BE2C (cell line): Measurements from ENCODE around the gene SHISA6.

Source experiments
- DNase-seq: peaks from one replicate; pipeline ENCODE4 v3.0.0-alpha.2; 2020
- H3K27me3 ChIP-seq: fragments of 250-450 bp; sonication (Bioruptor Pico); 2 replicates; pipeline ENCODE4 v1.5.1; 2020; ENCODE audit warnings: mild to moderate bottlenecking
- H3K36me3 ChIP-seq: fragments of 250-450 bp; sonication (Bioruptor Pico); 2 replicates; pipeline ENCODE4 v1.5.1; 2020; ENCODE audit warnings: mild to moderate bottlenecking
- H3K4me1 ChIP-seq: fragments of 250-450 bp; sonication (Bioruptor Pico); 2 replicates; pipeline ENCODE4 v1.5.1; 2020
- H3K4me3 ChIP-seq: 2 replicates; pipeline ENCODE4 v1.5.1; 2011; ENCODE audit warnings: low read depth, low read length
- H3K9me3 ChIP-seq: fragments of 250-450 bp; sonication (Bioruptor Pico); 2 replicates; pipeline ENCODE4 v1.5.1; 2020
- TF ChIP-seq, protein P1 (sequence below): IDR thresholded peaks from 2 replicates; pipeline ENCODE4 v1.5.1; 2012; ENCODE audit warnings: mild to moderate bottlenecking, low read depth, low read length

Gene SHISA6

DNA sequence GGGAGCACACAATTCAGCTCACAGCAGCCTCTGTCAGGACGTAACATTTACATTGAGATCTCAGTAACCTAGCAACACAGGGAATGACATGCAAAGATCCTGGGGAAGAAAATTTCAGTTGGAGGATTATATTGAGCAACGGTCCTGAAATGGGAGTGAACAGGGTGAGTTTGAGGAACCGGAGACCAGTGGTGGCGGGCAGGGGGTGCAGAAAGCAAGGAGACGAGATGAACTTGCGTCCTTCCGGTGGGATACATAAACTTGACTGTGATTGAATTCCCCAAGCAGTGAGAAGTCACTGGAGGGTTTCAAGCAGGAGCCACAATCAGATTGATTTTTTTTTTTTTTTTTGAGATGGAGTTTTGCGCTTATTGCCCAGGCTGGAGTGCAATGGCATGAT lies 51.5 kb downstream of the SHISA6 start:
- Histone ChIP-seq H3K4me3 (no peak overlapping the region), H3K36me3 (no peaks in the 10 kb centered on the region), H3K27me3 (no peaks in the 10 kb centered on the region), H3K9me3 (no peaks in the 10 kb centered on the region), H3K4me1 (no peaks in the 10 kb centered on the region)
- DNase-seq: no peak
- TF ChIP-seq, protein P1, sequence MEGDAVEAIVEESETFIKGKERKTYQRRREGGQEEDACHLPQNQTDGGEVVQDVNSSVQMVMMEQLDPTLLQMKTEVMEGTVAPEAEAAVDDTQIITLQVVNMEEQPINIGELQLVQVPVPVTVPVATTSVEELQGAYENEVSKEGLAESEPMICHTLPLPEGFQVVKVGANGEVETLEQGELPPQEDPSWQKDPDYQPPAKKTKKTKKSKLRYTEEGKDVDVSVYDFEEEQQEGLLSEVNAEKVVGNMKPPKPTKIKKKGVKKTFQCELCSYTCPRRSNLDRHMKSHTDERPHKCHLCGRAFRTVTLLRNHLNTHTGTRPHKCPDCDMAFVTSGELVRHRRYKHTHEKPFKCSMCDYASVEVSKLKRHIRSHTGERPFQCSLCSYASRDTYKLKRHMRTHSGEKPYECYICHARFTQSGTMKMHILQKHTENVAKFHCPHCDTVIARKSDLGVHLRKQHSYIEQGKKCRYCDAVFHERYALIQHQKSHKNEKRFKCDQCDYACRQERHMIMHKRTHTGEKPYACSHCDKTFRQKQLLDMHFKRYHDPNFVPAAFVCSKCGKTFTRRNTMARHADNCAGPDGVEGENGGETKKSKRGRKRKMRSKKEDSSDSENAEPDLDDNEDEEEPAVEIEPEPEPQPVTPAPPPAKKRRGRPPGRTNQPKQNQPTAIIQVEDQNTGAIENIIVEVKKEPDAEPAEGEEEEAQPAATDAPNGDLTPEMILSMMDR: no peak

DNA sequence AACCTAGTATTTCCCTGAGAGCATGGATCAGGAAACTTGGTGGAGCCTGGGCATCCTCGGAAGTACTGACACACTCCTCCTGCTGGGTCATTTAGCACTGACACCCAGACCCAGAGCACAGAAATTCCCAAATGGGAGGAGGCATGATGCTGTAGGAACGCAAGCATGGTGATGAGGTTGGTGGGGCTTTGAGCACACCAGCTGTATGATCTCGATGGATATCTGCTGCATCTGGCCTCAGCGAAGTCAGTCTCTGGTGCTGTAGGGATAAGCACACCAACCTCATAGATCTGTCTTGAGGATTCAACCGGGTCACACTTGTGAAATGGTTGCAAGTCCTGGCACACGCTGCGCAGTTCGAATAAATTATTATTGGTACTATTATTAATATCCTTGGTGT lies 52.5 kb downstream of the SHISA6 start:
- no peak for DNase-seq
- TF ChIP-seq, protein P1: no peak
- H3K27me3 ChIP-seq: no peaks in the 10 kb centered on the region

DNA sequence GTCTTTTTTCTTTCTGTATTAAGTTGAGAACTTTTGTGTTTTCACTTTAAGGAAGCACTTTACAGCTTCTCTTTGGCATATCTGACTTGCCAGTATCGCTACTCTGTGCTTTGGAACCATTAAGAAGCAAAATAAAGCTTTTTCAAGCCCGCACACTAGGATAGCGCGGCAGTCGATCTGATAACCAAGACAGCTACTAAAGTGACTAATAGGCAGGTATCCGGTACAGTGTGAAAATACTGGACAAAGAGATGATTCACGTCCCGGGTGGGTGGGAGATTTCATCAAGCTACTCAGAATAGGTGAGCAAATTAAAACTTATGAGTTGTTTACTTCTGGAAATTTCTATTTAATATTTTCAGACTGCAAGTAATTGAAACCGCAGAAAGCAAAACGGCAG lies 53.8 kb downstream of the SHISA6 start:
- Histone ChIP-seq H3K36me3 (no peaks in the 10 kb centered on the region), H3K9me3 (no peaks in the 10 kb centered on the region), H3K4me3 (no peak overlapping the region), H3K4me1 (no peaks in the 10 kb centered on the region), H3K27me3 (no peaks in the 10 kb centered on the region)
- TF ChIP-seq, protein P1: no peak
- DNase-seq: no peak

More for the DNA sequence above, 52.5 kb downstream of the SHISA6 start:
- Histone ChIP-seq H3K4me3 (no peak overlapping the region), H3K4me1 (no peaks in the 10 kb centered on the region), H3K9me3 (no peaks in the 10 kb centered on the region), H3K36me3 (no peaks in the 10 kb centered on the region)

DNA sequence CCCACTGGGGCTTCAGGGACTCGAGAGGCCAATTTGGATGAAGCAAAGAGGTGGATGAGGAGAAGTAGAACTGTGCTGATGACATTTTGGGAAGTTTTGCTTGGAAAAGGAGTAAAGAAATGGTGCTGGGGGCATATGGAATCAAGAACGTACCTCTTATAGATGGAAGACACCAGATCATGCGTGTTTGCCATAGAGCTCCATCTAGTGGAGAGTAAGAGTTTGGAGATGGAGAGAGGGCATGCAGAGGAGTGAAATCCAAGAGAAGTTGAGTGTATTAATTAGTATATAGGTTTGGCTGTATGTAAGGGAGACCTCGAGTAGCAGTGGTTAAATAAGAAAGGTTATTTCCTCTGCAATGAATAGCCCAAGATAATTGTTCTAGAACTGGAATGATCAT lies 56.0 kb downstream of the SHISA6 start:
- Histone ChIP-seq H3K27me3 (no peaks in the 10 kb centered on the region), H3K4me3 (no peak overlapping the region), H3K4me1 (no peaks in the 10 kb centered on the region), H3K36me3 (no peaks in the 10 kb centered on the region), H3K9me3 (no peaks in the 10 kb centered on the region)
- TF ChIP-seq, protein P1: no peak; the same call in 1 of the 2 replicates
- DNase-seq: no peak

DNA sequence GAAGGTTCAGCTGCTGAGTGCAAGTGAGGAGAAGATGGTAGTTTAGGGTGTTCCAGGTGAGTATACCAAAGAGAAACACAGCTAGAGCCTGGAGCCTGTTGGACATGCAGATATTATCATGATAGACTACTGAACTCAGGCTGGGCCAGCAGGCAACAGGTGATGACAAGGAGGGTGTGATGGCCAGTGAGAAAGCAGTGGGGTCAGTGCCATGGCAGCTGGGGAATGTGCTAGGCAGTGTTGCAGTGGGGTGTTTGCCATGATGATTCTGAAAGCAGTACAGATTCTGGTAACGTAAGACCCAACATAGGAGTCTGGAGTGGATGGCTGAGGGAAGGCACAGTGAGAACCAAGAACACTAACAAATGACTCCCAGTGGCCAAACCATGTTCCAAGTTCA lies 57.4 kb downstream of the SHISA6 start:
- Histone ChIP-seq H3K36me3 (no peaks in the 10 kb centered on the region), H3K4me1 (no peaks in the 10 kb centered on the region), H3K4me3 (no peak overlapping the region), H3K27me3 (no peaks in the 10 kb centered on the region), H3K9me3 (no peaks in the 10 kb centered on the region)
- TF ChIP-seq, protein P1: no peak
- DNase-seq: no peak

DNA sequence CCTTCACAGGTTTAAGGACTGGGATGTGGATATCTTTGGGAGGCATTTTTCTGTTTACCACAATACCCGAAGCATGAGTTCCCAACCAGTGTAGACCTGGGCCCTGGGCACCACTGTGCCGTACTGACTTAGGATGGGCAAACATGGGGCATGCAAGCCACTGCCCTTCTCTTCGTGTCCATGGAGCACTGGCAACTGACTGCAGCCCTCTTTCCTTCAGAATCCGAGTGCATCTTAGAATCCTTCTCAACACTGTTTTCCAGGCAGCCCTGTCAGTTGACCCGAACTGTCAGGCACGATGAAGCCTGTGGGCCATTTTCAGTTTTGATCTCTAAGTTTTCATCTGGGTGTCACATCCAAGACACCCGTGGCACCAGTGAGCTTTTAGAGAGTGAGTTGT lies 59.2 kb downstream of the SHISA6 start:
- DNase-seq: no peak
- no peaks in the 10 kb centered on the region for H3K9me3 ChIP-seq
- no peaks in the 10 kb centered on the region for H3K4me1 ChIP-seq
- no peaks in the 10 kb centered on the region for H3K27me3 ChIP-seq
- H3K4me3 ChIP-seq: no peak overlapping the region
- TF ChIP-seq, protein P1: no peak
- no peaks in the 10 kb centered on the region for H3K36me3 ChIP-seq
